CD4-positive, CD25-positive, alpha-beta regulatory T cell (primary cell): ENCODE measurements around the gene MAGI1. TPM values are rescaled to one million over a fixed set of nuclear protein-coding genes. Genes with fewer than 3 reads are reported as not detected.

Source experiments
- ATAC-seq, 2 donors: fragments of 150-1000 bp; cut with Tn5 transposase; one replicate each; pipeline ENCODE4 v1.10.0; 2021; ENCODE audit warnings: low read depth in 2 of 2, moderate number of reproducible peaks in 2 of 2, moderate library complexity in 1 of 2
- DNase-seq, 3 donors: peaks; one replicate each; pipeline versions ENCODE4 v3.0.0 to v3.0.0-alpha.2; 2012 to 2022; ENCODE audit warnings: mixed read lengths in 1 of 3
- H3K27ac ChIP-seq: one replicate; pipeline ENCODE4 v1.7.0; 2013; ENCODE audit warnings: mild to moderate bottlenecking, low read length; ENCODE audit not compliant: insufficient read depth, poor library complexity, severe bottlenecking
- H3K27me3 ChIP-seq: one replicate; pipeline ENCODE4 v1.7.0; 2013; ENCODE audit warnings: low read length; ENCODE audit not compliant: control insufficient read depth, insufficient read depth
- H3K36me3 ChIP-seq: one replicate; pipeline ENCODE4 v1.7.0; 2013; ENCODE audit warnings: mild to moderate bottlenecking, low read length, moderate library complexity; ENCODE audit not compliant: control insufficient read depth, insufficient read depth
- H3K4me1 ChIP-seq: 2 replicates; pipeline ENCODE4 v1.7.0; 2013; ENCODE audit warnings: mild to moderate bottlenecking, low read length; ENCODE audit not compliant: insufficient read depth, control insufficient read depth, poor library complexity, severe bottlenecking
- H3K4me3 ChIP-seq: one replicate; pipeline ENCODE4 v1.7.0; 2013; ENCODE audit warnings: low read depth, mild to moderate bottlenecking, low read length, moderate library complexity
- H3K9me3 ChIP-seq, 2 experiments: 1 replicate in 1 of 2; 2 replicates in 1 of 2; pipeline ENCODE4 v1.7.0; 2013; ENCODE audit warnings: low read length in 2 of 2, mild to moderate bottlenecking in 1 of 2, moderate library complexity in 1 of 2; ENCODE audit not compliant: control insufficient read depth in 2 of 2
- H3K27ac Mint-ChIP-seq, 3 donors: one replicate each; pipeline ENCODE4 v1.8.0; 2020 to 2022; ENCODE audit warnings: mild to moderate bottlenecking in 3 of 3, mixed read lengths in 3 of 3, moderate library complexity in 2 of 3
- H3K27me3 Mint-ChIP-seq: one replicate; pipeline ENCODE4 v1.8.0; 2022; ENCODE audit warnings: mild to moderate bottlenecking, mixed read lengths
- H3K36me3 Mint-ChIP-seq: one replicate; pipeline ENCODE4 v1.8.0; 2020; ENCODE audit warnings: mixed read lengths
- H3K4me1 Mint-ChIP-seq, 4 donors: one replicate each; pipeline ENCODE4 v1.8.0; 2020 to 2022; ENCODE audit warnings: mixed read lengths in 4 of 4, mild to moderate bottlenecking in 1 of 4
- H3K4me3 Mint-ChIP-seq, 4 donors: one replicate each; pipeline ENCODE4 v1.8.0; 2020 to 2022; ENCODE audit warnings: mild to moderate bottlenecking in 4 of 4, mixed read lengths in 4 of 4, moderate library complexity in 3 of 4
- H3K9me3 Mint-ChIP-seq, 7 donors: one replicate each; pipeline ENCODE4 v1.8.0; 2020 to 2022; ENCODE audit warnings: mixed read lengths in 7 of 7, mild to moderate bottlenecking in 3 of 7, moderate library complexity in 2 of 7
- polyA plus RNA-seq, 4 donors: library from polyadenylated mRNA; unstranded; fragments of 300-500 nt; fragmentation: Illumina TruSeq; gene quantifications; one replicate each; pipeline ENCODE4 v1.2.3, GENCODE V29; 2021
- total RNA-seq: library from RNA; stranded (reverse); gene quantifications from one replicate; pipeline ENCODE4 v1.2.3, GENCODE V29; 2022

Gene MAGI1
- total and polyA plus RNA-seq, 5 donors from 2014 or later, result 0.10 to 0.44 (median 0.19) TPM; not detected in 1

- DNase-seq (no peak), ATAC-seq (no peak)
- Histone ChIP-seq H3K27me3 (no peaks in the 10 kb centered on the region), H3K4me1 (no peaks in the 10 kb centered on the region), H3K27ac (no peak overlapping the region), H3K9me3 (no peaks in the 10 kb centered on the region), H3K4me3 (no peak overlapping the region), H3K36me3 (no peaks in the 10 kb centered on the region)
- Mint-ChIP-seq H3K36me3 (no peaks in the 10 kb centered on the region), H3K9me3 (peaks cover 0 to 4% (median 0%) of the 10 kb centered on the region in 7 donors), H3K4me1 (no peaks in the 10 kb centered on the region), H3K27ac (no peak overlapping the region), H3K4me3 (no peak overlapping the region), H3K27me3 (no peaks in the 10 kb centered on the region)
Measured at GRCh38 chr3:65833761-65834505, 204.8 kb downstream of the MAGI1 start.

GRCh38 chr3:65831733-65832425, 206.8 kb downstream of the MAGI1 start:
- no peak for DNase-seq
- H3K27ac ChIP-seq, result no peak overlapping the region
- H3K27ac Mint-ChIP-seq, result no peak overlapping the region
- H3K4me3 Mint-ChIP-seq, result no peak overlapping the region
- H3K9me3 ChIP-seq, result no peaks in the 10 kb centered on the region
- peaks cover 0 to 2% (median 0%) of the 10 kb centered on the region in 7 donors for H3K9me3 Mint-ChIP-seq
- H3K27me3 Mint-ChIP-seq, result no peaks in the 10 kb centered on the region
- H3K36me3 Mint-ChIP-seq, result no peaks in the 10 kb centered on the region
- no peaks in the 10 kb centered on the region for H3K36me3 ChIP-seq
- H3K27me3 ChIP-seq, result no peaks in the 10 kb centered on the region
- H3K4me3 ChIP-seq, result no peak overlapping the region
- H3K4me1 ChIP-seq, result no peaks in the 10 kb centered on the region
- no peaks in the 10 kb centered on the region for H3K4me1 Mint-ChIP-seq
- ATAC-seq, result no peak

GRCh38 chr3:65830948-65831732, 207.6 kb downstream of the MAGI1 start:
- H3K9me3 ChIP-seq, result no peaks in the 10 kb centered on the region
- Mint-ChIP-seq H3K36me3 (no peaks in the 10 kb centered on the region), H3K4me3 (no peak overlapping the region), H3K27me3 (no peaks in the 10 kb centered on the region), H3K4me1 (no peaks in the 10 kb centered on the region), H3K9me3 (peaks cover 0 to 2% (median 0%) of the 10 kb centered on the region in 7 donors), H3K27ac (no peak overlapping the region)
- H3K4me3 ChIP-seq, result no peak overlapping the region
- H3K27me3 ChIP-seq, result no peaks in the 10 kb centered on the region
- H3K4me1 ChIP-seq, result no peaks in the 10 kb centered on the region
- DNase-seq, result no peak
- no peak for ATAC-seq
- H3K27ac ChIP-seq, result no peak overlapping the region
- H3K36me3 ChIP-seq, result no peaks in the 10 kb centered on the region

- Mint-ChIP-seq H3K27ac (no peak overlapping the region), H3K27me3 (no peaks in the 10 kb centered on the region)
Measured at GRCh38 chr3:65829228-65829627, 209.5 kb downstream of the MAGI1 start.

GRCh38 chr3:65828706-65829105, 210.0 kb downstream of the MAGI1 start:
- H3K27ac ChIP-seq, result no peak overlapping the region
- Mint-ChIP-seq H3K27ac (no peak overlapping the region), H3K27me3 (no peaks in the 10 kb centered on the region), H3K36me3 (no peaks in the 10 kb centered on the region), H3K9me3 (peaks cover 0 to 2% (median 0%) of the 10 kb centered on the region in 7 donors), H3K4me1 (no peaks in the 10 kb centered on the region), H3K4me3 (no peak overlapping the region)
- no peak overlapping the region for H3K4me3 ChIP-seq
- H3K4me1 ChIP-seq, result no peaks in the 10 kb centered on the region
- ATAC-seq (no peak), DNase-seq (no peak)
- no peaks in the 10 kb centered on the region for H3K9me3 ChIP-seq
- no peaks in the 10 kb centered on the region for H3K36me3 ChIP-seq
- no peaks in the 10 kb centered on the region for H3K27me3 ChIP-seq

More at GRCh38 chr3:65829228-65829627, 209.5 kb downstream of the MAGI1 start:
- H3K4me1 ChIP-seq, result no peaks in the 10 kb centered on the region
- H3K9me3 ChIP-seq, result no peaks in the 10 kb centered on the region
- DNase-seq (no peak), ATAC-seq (no peak)
- no peak overlapping the region for H3K27ac ChIP-seq
- no peaks in the 10 kb centered on the region for H3K4me1 Mint-ChIP-seq
- H3K36me3 Mint-ChIP-seq, result no peaks in the 10 kb centered on the region
- no peaks in the 10 kb centered on the region for H3K36me3 ChIP-seq
- peaks cover 0 to 2% (median 0%) of the 10 kb centered on the region in 7 donors for H3K9me3 Mint-ChIP-seq
- no peaks in the 10 kb centered on the region for H3K27me3 ChIP-seq
- H3K4me3 ChIP-seq, result no peak overlapping the region
- no peak overlapping the region for H3K4me3 Mint-ChIP-seq

- H3K27ac Mint-ChIP-seq, result no peak overlapping the region
- H3K4me3 ChIP-seq, result no peak overlapping the region
- no peaks in the 10 kb centered on the region for H3K4me1 Mint-ChIP-seq
- peaks cover 0 to 2% (median 0%) of the 10 kb centered on the region in 7 donors for H3K9me3 Mint-ChIP-seq
- H3K27ac ChIP-seq, result no peak overlapping the region
- H3K4me1 ChIP-seq, result no peaks in the 10 kb centered on the region
- no peaks in the 10 kb centered on the region for H3K36me3 ChIP-seq
- H3K4me3 Mint-ChIP-seq, result no peak overlapping the region
- H3K9me3 ChIP-seq, result no peaks in the 10 kb centered on the region
- no peak for DNase-seq
- H3K27me3 ChIP-seq, result no peaks in the 10 kb centered on the region
- no peaks in the 10 kb centered on the region for H3K27me3 Mint-ChIP-seq
- no peaks in the 10 kb centered on the region for H3K36me3 Mint-ChIP-seq
- no peak for ATAC-seq
Measured at GRCh38 chr3:65827076-65827475, 211.6 kb downstream of the MAGI1 start.

- Mint-ChIP-seq H3K4me1 (no peaks in the 10 kb centered on the region), H3K27ac (no peak overlapping the region), H3K36me3 (no peaks in the 10 kb centered on the region), H3K4me3 (no peak overlapping the region), H3K9me3 (peaks cover 0 to 2% (median 0%) of the 10 kb centered on the region in 7 donors), H3K27me3 (no peaks in the 10 kb centered on the region)
- Histone ChIP-seq H3K4me3 (no peak overlapping the region), H3K27ac (no peak overlapping the region), H3K4me1 (no peaks in the 10 kb centered on the region), H3K27me3 (no peaks in the 10 kb centered on the region), H3K36me3 (no peaks in the 10 kb centered on the region), H3K9me3 (no peaks in the 10 kb centered on the region)
- ATAC-seq (no peak), DNase-seq (no peak)
Measured at GRCh38 chr3:65824166-65824565, 214.6 kb downstream of the MAGI1 start.
